ENCODE measurements around the gene ZNF398.

The ZNF398 gene

DNA sequence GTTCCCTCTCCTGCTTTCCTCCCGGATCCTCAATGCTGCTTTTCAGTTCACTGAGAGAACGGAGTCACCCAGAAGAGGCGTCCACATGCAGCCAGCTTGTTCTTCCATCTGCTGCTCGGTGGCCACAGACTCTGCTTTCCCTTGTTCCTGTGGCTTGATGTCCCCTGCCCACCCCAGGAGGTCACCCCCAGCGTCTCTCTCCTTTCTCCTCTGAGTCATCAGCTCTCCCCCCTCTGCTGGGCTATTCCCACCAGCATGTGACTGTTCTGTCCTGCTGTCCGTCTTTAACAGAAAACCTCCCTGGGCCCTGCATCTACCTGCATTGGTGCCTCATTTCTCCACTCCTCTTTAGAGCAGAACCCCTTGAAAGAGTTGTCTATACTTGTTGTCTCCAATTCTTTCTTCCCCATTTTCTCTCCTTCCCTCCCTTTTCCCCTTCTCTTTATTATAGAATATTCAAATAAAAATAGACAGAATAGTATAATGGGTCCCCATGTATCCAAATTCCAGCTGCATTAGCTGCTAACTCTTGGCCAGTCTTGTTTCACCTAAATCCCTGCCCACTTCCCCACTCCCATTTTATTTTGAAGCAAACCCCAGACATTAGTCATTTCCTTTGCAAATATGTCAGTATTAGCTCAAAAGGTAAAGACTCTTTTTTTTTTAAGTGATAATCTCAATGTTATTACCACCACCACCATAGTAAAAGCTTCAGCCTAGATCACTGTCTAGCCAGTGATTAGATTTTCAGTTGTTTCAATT is 52.2 kb downstream of the ZNF398 start:
- no peak for DNase-seq (ENCODE audit: insufficient read length, low spot score)
- no peak for FAIRE-seq
- no peak for TF ChIP-seq PAX5 (IDR thresholded peaks at IDR 0.05; ENCODE audit: insufficient read depth, low read length, severe bottlenecking)
- no peak for TF ChIP-seq POU2F2 (IDR thresholded peaks at IDR 0.05; ENCODE audit: low read depth, low read length)
- TF ChIP-seq TAF1 (IDR thresholded peaks at IDR 0.05; ENCODE audit: low read depth, low read length), result no peak
- TF ChIP-seq POLR2A (IDR thresholded peaks at IDR 0.05; ENCODE audit: low read depth, low read length), result no peak
- no peak for TF ChIP-seq SPI1 (IDR thresholded peaks at IDR 0.05; ENCODE audit: low read depth, low read length)
- no peak for TF ChIP-seq POLR2AphosphoS5 (IDR thresholded peaks at IDR 0.05; ENCODE audit: low read depth, low read length)

DNA sequence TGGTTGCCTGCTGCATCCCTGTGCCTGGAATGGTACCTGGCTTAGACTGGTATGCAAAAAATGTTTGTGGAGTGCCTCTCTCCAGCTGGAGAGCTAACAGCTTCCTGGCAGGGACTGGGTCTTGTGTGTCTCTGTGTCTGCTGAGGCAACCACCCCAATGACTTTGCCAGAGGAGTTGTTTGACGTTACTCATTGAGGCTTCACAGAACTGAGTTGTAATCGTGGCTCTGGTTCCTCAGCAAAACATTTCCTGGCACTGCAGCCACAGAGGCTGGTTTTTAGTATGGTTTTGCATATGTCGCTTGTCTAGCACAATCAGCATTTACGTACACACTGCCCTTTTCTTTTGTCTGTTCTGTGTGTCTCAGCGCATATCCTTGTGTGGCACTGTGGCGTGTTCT is 55.6 kb downstream of the ZNF398 start:
- FAIRE-seq, result no peak
- no peak for TF ChIP-seq POLR2AphosphoS5 (IDR thresholded peaks at IDR 0.05; ENCODE audit: low read depth, low read length)
- no peak for TF ChIP-seq TAF1 (IDR thresholded peaks at IDR 0.05; ENCODE audit: low read depth, low read length)
- no peak for TF ChIP-seq SPI1 (IDR thresholded peaks at IDR 0.05; ENCODE audit: low read depth, low read length)
- TF ChIP-seq PAX5 (IDR thresholded peaks at IDR 0.05; ENCODE audit: insufficient read depth, low read length, severe bottlenecking), result no peak
- no peak for TF ChIP-seq POLR2A (IDR thresholded peaks at IDR 0.05; ENCODE audit: low read depth, low read length)
- TF ChIP-seq POU2F2 (IDR thresholded peaks at IDR 0.05; ENCODE audit: low read depth, low read length), result no peak
- no peak for DNase-seq (ENCODE audit: insufficient read length, low spot score)

GRCh38 chr7:149205690-149206381 is 58.6 kb downstream of the ZNF398 start:
- FAIRE-seq (no peak), DNase-seq (ENCODE audit: insufficient read length, low spot score) (no peak)
- TF ChIP-seq PAX5 (IDR thresholded peaks at IDR 0.05; ENCODE audit: insufficient read depth, low read length, severe bottlenecking) (no peak), POU2F2 (IDR thresholded peaks at IDR 0.05; ENCODE audit: low read depth, low read length) (no peak), TAF1 (IDR thresholded peaks at IDR 0.05; ENCODE audit: low read depth, low read length) (no peak), POLR2A (IDR thresholded peaks at IDR 0.05; ENCODE audit: low read depth, low read length) (no peak), POLR2AphosphoS5 (IDR thresholded peaks at IDR 0.05; ENCODE audit: low read depth, low read length) (no peak)

- no peak for FAIRE-seq
- no peak for DNase-seq (ENCODE audit: insufficient read length, low spot score)
- TF ChIP-seq POU2F2 (IDR thresholded peaks at IDR 0.05; ENCODE audit: low read depth, low read length) (no peak), POLR2AphosphoS5 (IDR thresholded peaks at IDR 0.05; ENCODE audit: low read depth, low read length) (no peak), TAF1 (IDR thresholded peaks at IDR 0.05; ENCODE audit: low read depth, low read length) (no peak), SPI1 (IDR thresholded peaks at IDR 0.05; ENCODE audit: low read depth, low read length) (no peak), PAX5 (IDR thresholded peaks at IDR 0.05; ENCODE audit: insufficient read depth, low read length, severe bottlenecking) (no peak), POLR2A (IDR thresholded peaks at IDR 0.05; ENCODE audit: low read depth, low read length) (no peak)
Observed at GRCh38 chr7:149207324-149208035, 60.2 kb downstream of the ZNF398 start.

GRCh38 chr7:149209518-149210269 is 62.4 kb downstream of the ZNF398 start:
- DNase-seq (ENCODE audit: insufficient read length, low spot score), result peak; percentile 58
- peak; percentile 47 for FAIRE-seq
- no peak for TF ChIP-seq POLR2A (IDR thresholded peaks at IDR 0.05; ENCODE audit: low read depth, low read length)
- TF ChIP-seq PAX5 (IDR thresholded peaks at IDR 0.05; ENCODE audit: insufficient read depth, low read length, severe bottlenecking), result no peak
- no peak for TF ChIP-seq POU2F2 (IDR thresholded peaks at IDR 0.05; ENCODE audit: low read depth, low read length)
- no peak for TF ChIP-seq SPI1 (IDR thresholded peaks at IDR 0.05; ENCODE audit: low read depth, low read length)
- TF ChIP-seq TAF1 (IDR thresholded peaks at IDR 0.05; ENCODE audit: low read depth, low read length), result no peak
- TF ChIP-seq POLR2AphosphoS5 (IDR thresholded peaks at IDR 0.05; ENCODE audit: low read depth, low read length), result no peak

- no peak for FAIRE-seq
- TF ChIP-seq PAX5 (IDR thresholded peaks at IDR 0.05; ENCODE audit: insufficient read depth, low read length, severe bottlenecking) (no peak), POLR2A (IDR thresholded peaks at IDR 0.05; ENCODE audit: low read depth, low read length) (no peak), SPI1 (IDR thresholded peaks at IDR 0.05; ENCODE audit: low read depth, low read length) (no peak), POU2F2 (IDR thresholded peaks at IDR 0.05; ENCODE audit: low read depth, low read length) (no peak), TAF1 (IDR thresholded peaks at IDR 0.05; ENCODE audit: low read depth, low read length) (no peak), POLR2AphosphoS5 (IDR thresholded peaks at IDR 0.05; ENCODE audit: low read depth, low read length) (no peak)
- no peak for DNase-seq (ENCODE audit: insufficient read length, low spot score)
Observed at GRCh38 chr7:149210551-149210950, 63.3 kb downstream of the ZNF398 start.

DNA sequence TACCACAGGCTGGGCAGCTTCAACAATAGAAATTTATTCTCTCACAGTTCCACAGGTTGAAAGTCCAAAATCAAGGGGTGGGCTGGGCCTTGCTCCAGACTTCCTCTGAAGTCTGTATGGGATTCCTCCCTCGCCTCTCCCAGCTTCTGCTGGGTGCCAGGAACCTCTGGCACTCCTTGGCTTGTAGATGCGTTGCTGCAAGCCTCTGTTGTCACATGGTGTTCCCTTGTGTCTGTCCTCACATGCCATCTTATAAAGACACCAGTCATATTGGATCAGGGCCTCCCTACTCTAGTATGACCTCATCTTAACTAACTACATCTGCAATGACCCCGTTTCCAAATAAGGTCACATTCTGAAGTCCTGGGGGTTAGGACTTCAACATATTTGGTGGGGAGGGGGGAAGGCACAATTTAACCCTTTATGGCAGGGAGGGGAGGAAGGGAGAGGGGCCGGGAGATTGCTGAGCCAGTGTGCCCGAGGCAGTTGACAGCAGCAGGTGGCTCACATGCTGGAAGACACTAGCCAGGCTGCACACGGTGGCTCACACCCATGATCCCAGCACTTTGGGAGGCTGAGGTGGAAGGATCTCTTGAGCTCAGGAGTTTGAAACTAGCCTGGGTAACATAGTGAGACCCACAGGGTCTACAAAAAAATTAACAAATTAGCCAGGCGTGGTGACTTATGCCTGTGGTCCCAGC is 66.9 kb downstream of the ZNF398 start:
- DNase-seq (ENCODE audit: insufficient read length, low spot score) (no peak), FAIRE-seq (no peak)
- no peak for TF ChIP-seq POU2F2 (IDR thresholded peaks at IDR 0.05; ENCODE audit: low read depth, low read length)
- TF ChIP-seq TAF1 (IDR thresholded peaks at IDR 0.05; ENCODE audit: low read depth, low read length), result no peak
- TF ChIP-seq POLR2AphosphoS5 (IDR thresholded peaks at IDR 0.05; ENCODE audit: low read depth, low read length), result no peak
- no peak for TF ChIP-seq PAX5 (IDR thresholded peaks at IDR 0.05; ENCODE audit: insufficient read depth, low read length, severe bottlenecking)
- no peak for TF ChIP-seq SPI1 (IDR thresholded peaks at IDR 0.05; ENCODE audit: low read depth, low read length)

- FAIRE-seq (no peak), DNase-seq (ENCODE audit: insufficient read length, low spot score) (no peak)
- TF ChIP-seq TAF1 (IDR thresholded peaks at IDR 0.05; ENCODE audit: low read depth, low read length), result no peak
- TF ChIP-seq POLR2A (IDR thresholded peaks at IDR 0.05; ENCODE audit: low read depth, low read length), result no peak
Observed at GRCh38 chr7:149216402-149216801, 69.1 kb downstream of the ZNF398 start.

Data from GM12891 (cell line).